ENCODE results near the gene KCNK2.

KCNK2 gene

DNA sequence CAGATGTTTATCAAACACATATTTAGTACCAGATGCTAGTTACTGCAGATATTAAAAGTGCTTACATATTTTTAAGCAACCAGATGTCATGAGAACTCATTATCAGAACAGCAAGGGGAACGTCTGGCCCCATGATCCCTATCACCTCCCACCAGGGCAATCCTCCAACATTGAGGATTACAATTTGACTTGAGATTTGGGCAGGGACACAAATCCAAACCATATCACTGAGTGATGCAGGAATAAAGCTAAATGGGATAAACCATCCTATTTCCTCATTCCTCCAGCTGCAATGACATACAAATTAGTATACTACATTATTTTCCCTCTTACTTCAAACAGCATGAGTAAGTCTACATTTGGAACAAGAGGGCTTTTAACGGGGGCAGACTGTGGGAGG, 3.1 kb upstream of the KCNK2 start:
- H3K9me3 Mint-ChIP-seq = no peaks in the 10 kb centered on the region
- H3K4me1 Mint-ChIP-seq = peaks cover 4% of the 10 kb centered on the region
- DNase-seq = no peak
- peaks cover 41% of the 10 kb centered on the region for H3K27me3 Mint-ChIP-seq
- no peak for ATAC-seq
- no peak overlapping the region for H3K4me3 Mint-ChIP-seq
- no peak overlapping the region for H3K27ac Mint-ChIP-seq
- no peaks in the 10 kb centered on the region for H3K36me3 Mint-ChIP-seq (ENCODE audit: low read depth)

- ATAC-seq (no peak), DNase-seq (no peak)
- H3K36me3 Mint-ChIP-seq (ENCODE audit: low read depth) = no peaks in the 10 kb centered on the region
- peaks cover 4% of the 10 kb centered on the region for H3K4me1 Mint-ChIP-seq
- H3K27me3 Mint-ChIP-seq = peaks cover 57% of the 10 kb centered on the region
- H3K27ac Mint-ChIP-seq = no peak overlapping the region
- no peaks in the 10 kb centered on the region for H3K9me3 Mint-ChIP-seq
- H3K4me3 Mint-ChIP-seq = no peak overlapping the region
These were observed 641 bp upstream of the KCNK2 start for GRCh38 chr1:215081661-215082531.

DNA sequence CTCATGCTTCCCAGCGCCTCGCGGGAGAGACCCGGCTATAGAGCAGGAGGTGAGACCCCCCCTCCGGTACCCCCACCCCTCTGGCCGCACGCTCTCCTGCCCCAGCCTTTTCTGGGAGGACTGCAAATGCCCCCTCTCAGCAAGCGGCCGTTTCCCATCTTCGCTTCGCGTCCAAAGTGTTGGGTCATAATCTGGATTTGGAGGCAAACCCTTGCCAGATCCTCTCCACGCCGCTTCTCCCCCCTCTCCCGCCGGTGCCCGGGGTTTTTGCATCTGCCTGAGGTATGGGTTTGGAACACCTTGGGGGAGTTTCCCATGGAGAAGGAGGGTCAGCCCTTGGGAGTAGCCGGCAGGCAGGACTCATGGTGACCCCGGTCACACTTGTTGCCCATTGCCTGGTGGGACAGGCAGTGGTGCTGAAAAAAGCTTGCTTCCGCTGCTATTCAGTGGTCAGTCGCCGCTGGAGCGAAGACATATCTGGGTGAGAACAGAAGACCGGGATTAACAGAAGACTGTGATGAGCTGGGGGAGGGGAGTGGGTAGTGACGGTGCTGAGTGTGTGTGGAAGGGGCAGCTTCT, 935 bp downstream of the KCNK2 start:
- H3K27me3 Mint-ChIP-seq = peaks cover 64% of the 10 kb centered on the region
- no peak overlapping the region for H3K4me3 Mint-ChIP-seq
- H3K27ac Mint-ChIP-seq = no peak overlapping the region
- peaks cover 4% of the 10 kb centered on the region for H3K4me1 Mint-ChIP-seq
- ATAC-seq (no peak), DNase-seq (no peak)
- no peaks in the 10 kb centered on the region for H3K36me3 Mint-ChIP-seq (ENCODE audit: low read depth)
- no peaks in the 10 kb centered on the region for H3K9me3 Mint-ChIP-seq

GRCh38 chr1:215084621-215085020, 2.1 kb downstream of the KCNK2 start:
- Mint-ChIP-seq H3K27ac (no peak overlapping the region), H3K4me1 (peaks cover 4% of the 10 kb centered on the region), H3K36me3 (ENCODE audit: low read depth) (no peaks in the 10 kb centered on the region), H3K9me3 (no peaks in the 10 kb centered on the region), H3K4me3 (no peak overlapping the region), H3K27me3 (peaks cover 63% of the 10 kb centered on the region)
- ATAC-seq = no peak
- no peak for DNase-seq

GRCh38 chr1:215087603-215088002, 5.1 kb downstream of the KCNK2 start:
- H3K4me1 Mint-ChIP-seq = peaks cover 4% of the 10 kb centered on the region
- H3K27me3 Mint-ChIP-seq = peaks cover 43% of the 10 kb centered on the region
- DNase-seq (no peak), ATAC-seq (no peak)
- no peaks in the 10 kb centered on the region for H3K36me3 Mint-ChIP-seq (ENCODE audit: low read depth)
- no peak overlapping the region for H3K27ac Mint-ChIP-seq
- no peaks in the 10 kb centered on the region for H3K9me3 Mint-ChIP-seq
- H3K4me3 Mint-ChIP-seq = no peak overlapping the region

DNA sequence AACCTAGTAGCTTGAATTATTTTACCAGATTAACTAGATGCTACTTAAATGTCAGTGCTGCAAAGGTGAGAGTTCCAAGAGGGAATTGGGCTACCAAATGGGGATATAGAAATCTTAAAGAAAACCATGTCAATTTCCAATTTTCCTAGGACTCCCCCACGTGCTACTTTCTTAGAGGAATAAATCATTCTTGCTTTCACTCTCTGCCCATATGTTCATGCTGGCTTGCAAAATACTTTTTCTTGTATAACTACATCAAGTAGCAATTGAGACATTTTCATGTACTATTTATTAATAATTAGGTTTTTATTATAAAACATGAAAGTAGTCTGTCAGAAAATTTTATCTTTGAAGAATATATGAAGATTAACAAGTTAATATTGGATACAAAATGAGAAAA, 11.8 kb downstream of the KCNK2 start:
- ATAC-seq (no peak), DNase-seq (no peak)
- Mint-ChIP-seq H3K9me3 (no peaks in the 10 kb centered on the region), H3K36me3 (ENCODE audit: low read depth) (no peaks in the 10 kb centered on the region), H3K4me1 (no peaks in the 10 kb centered on the region), H3K27me3 (peaks cover under 1% of the 10 kb centered on the region), H3K27ac (no peak overlapping the region), H3K4me3 (no peak overlapping the region)

DNA sequence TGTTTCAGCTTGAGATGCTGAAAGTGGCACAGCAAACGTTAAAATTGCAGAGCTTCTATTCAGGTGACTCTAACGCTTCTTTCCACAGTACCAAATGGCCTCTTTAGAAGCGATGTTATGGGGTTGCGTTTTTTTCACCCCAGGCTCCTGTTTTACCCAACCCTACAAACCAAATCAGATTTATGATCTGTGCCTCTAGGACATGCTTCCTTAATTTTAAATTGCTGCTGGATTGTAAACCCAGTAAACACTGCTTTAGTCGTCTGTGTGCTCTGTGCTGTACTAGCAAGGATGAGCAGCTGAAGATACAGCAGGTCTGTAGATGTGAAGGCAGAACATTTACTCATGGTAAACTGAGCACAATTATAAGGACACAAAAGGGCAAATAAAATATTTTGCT, 13.0 kb downstream of the KCNK2 start:
- no peak for DNase-seq
- Mint-ChIP-seq H3K36me3 (ENCODE audit: low read depth) (no peaks in the 10 kb centered on the region), H3K27me3 (no peaks in the 10 kb centered on the region), H3K9me3 (no peaks in the 10 kb centered on the region), H3K27ac (no peak overlapping the region), H3K4me1 (no peaks in the 10 kb centered on the region), H3K4me3 (no peak overlapping the region)
- ATAC-seq = no peak

- DNase-seq (no peak), ATAC-seq (no peak)
- Mint-ChIP-seq H3K27me3 (peaks cover 3% of the 10 kb centered on the region), H3K9me3 (no peaks in the 10 kb centered on the region), H3K36me3 (ENCODE audit: low read depth) (no peaks in the 10 kb centered on the region), H3K27ac (no peak overlapping the region), H3K4me3 (no peak overlapping the region), H3K4me1 (no peaks in the 10 kb centered on the region)
These were observed 19.0 kb downstream of the KCNK2 start for GRCh38 chr1:215101511-215101910.

DNA sequence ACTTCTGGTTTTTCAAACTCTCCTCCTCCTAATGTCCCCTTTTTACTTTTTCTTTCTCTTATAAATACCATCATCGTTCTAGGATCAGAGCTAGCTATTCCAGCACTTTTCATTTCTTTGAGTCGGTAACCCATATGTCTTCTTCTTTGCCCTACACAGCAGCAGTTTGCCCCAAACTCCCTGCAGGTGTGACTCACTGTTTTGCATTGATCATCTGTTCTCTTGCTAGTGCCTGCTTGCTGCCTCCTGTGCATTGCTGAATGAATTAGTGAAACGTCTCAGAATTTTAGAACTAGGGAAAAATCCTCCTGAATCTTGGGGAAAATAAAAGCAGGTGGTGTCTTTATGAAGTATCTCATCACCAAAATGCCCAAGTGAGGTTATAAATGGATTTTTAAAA, 21.7 kb downstream of the KCNK2 start:
- H3K36me3 Mint-ChIP-seq (ENCODE audit: low read depth) = no peaks in the 10 kb centered on the region
- H3K4me3 Mint-ChIP-seq = no peak overlapping the region
- peaks cover 3% of the 10 kb centered on the region for H3K27me3 Mint-ChIP-seq
- DNase-seq = no peak
- no peak overlapping the region for H3K27ac Mint-ChIP-seq
- ATAC-seq = no peak
- no peaks in the 10 kb centered on the region for H3K4me1 Mint-ChIP-seq
- H3K9me3 Mint-ChIP-seq = peaks cover 7% of the 10 kb centered on the region

GRCh38 chr1:215106067-215106466, 23.5 kb downstream of the KCNK2 start:
- Mint-ChIP-seq H3K27me3 (peaks cover 4% of the 10 kb centered on the region), H3K9me3 (peaks cover 10% of the 10 kb centered on the region), H3K27ac (no peak overlapping the region), H3K4me3 (no peak overlapping the region), H3K36me3 (ENCODE audit: low read depth) (no peaks in the 10 kb centered on the region), H3K4me1 (no peaks in the 10 kb centered on the region)
- ATAC-seq (no peak), DNase-seq (no peak)

GRCh38 chr1:215109171-215109570, 26.6 kb downstream of the KCNK2 start:
- no peak for DNase-seq
- no peak for ATAC-seq
- H3K4me3 Mint-ChIP-seq = no peak overlapping the region
- H3K4me1 Mint-ChIP-seq = no peaks in the 10 kb centered on the region
- peaks cover 1% of the 10 kb centered on the region for H3K27me3 Mint-ChIP-seq
- H3K9me3 Mint-ChIP-seq = peaks cover 10% of the 10 kb centered on the region
- no peak overlapping the region for H3K27ac Mint-ChIP-seq
- no peaks in the 10 kb centered on the region for H3K36me3 Mint-ChIP-seq (ENCODE audit: low read depth)

DNA sequence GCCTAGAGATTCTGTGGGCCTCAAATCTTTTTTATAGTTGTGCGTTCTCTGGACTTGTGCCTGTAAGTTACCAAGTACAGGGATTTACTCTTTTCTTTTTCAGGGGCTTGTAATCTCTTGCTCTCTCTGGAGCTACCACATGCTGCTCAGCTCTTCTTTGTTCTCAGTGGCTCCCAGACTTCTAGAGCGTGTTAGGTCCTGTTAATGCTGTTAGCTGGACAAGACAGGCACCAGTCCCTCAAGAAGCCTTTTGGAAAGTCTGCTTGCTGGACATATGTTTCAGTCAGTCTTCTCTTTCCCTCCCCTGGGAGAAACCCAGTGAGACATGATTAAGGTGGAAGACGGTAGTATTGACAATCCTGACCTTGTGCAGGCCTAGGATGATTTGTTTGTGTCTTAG, 29.4 kb downstream of the KCNK2 start:
- peaks cover 1% of the 10 kb centered on the region for H3K27me3 Mint-ChIP-seq
- no peaks in the 10 kb centered on the region for H3K4me1 Mint-ChIP-seq

DNA sequence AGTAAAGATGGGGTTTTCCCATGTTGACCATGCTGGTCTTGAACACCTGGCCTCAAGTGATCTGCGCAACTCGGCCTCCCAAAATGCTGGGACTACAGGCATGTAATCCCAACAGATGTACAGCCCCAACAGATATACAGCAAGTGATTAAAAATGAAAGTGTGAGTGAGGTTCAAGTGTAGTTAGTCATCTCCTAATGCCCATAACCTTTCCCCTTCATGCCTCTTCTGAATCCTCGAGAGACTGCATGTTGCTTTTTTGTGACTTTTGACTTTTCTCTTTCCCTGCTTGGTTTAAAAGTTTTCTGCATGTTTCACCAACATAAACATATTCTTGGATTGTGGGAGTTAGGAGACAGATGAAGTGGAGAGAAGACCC, 31.2 kb downstream of the KCNK2 start:
- no peaks in the 10 kb centered on the region for H3K4me1 Mint-ChIP-seq
- ATAC-seq (no peak), DNase-seq (no peak)
- no peak overlapping the region for H3K27ac Mint-ChIP-seq
- no peaks in the 10 kb centered on the region for H3K36me3 Mint-ChIP-seq (ENCODE audit: low read depth)
- no peak overlapping the region for H3K4me3 Mint-ChIP-seq
- H3K27me3 Mint-ChIP-seq = peaks cover 1% of the 10 kb centered on the region
- H3K9me3 Mint-ChIP-seq = peaks cover 3% of the 10 kb centered on the region

More for the DNA sequence above, 29.4 kb downstream of the KCNK2 start:
- Mint-ChIP-seq H3K9me3 (peaks cover 10% of the 10 kb centered on the region), H3K36me3 (ENCODE audit: low read depth) (no peaks in the 10 kb centered on the region), H3K4me3 (no peak overlapping the region), H3K27ac (no peak overlapping the region)
- no peak for DNase-seq
- ATAC-seq = no peak

- no peak for DNase-seq
- peaks cover 3% of the 10 kb centered on the region for H3K9me3 Mint-ChIP-seq
- H3K27me3 Mint-ChIP-seq = peaks cover 1% of the 10 kb centered on the region
- no peaks in the 10 kb centered on the region for H3K4me1 Mint-ChIP-seq
- H3K4me3 Mint-ChIP-seq = no peak overlapping the region
- no peak for ATAC-seq
- H3K36me3 Mint-ChIP-seq (ENCODE audit: low read depth) = no peaks in the 10 kb centered on the region
- H3K27ac Mint-ChIP-seq = no peak overlapping the region
These were observed 31.8 kb downstream of the KCNK2 start for GRCh38 chr1:215114154-215114933.

GRCh38 chr1:215115760-215116159, 33.2 kb downstream of the KCNK2 start:
- ATAC-seq (no peak), DNase-seq (no peak)
- H3K4me3 Mint-ChIP-seq = no peak overlapping the region
- no peak overlapping the region for H3K27ac Mint-ChIP-seq
- H3K4me1 Mint-ChIP-seq = no peaks in the 10 kb centered on the region
- H3K27me3 Mint-ChIP-seq = no peaks in the 10 kb centered on the region
- no peaks in the 10 kb centered on the region for H3K36me3 Mint-ChIP-seq (ENCODE audit: low read depth)
- H3K9me3 Mint-ChIP-seq = peaks cover 1% of the 10 kb centered on the region
